H1 (cell line): ENCODE data around the gene PLS3. TPM values are rescaled to one million over a fixed set of nuclear protein-coding genes. Genes with fewer than 3 reads are reported as not detected.

ENCODE experiments used
- CTCF ChIA-PET: fragments of 300-600 bp; sonication (Branson Sonifier 250); formaldehyde crosslinking; loops from one replicate; lab custom pipeline; 2021; ENCODE audit not compliant: partially characterized antibody; lab: Charles Lee
- POLR2A ChIA-PET: fragments of 300-600 bp; sonication (Branson Sonifier 250); formaldehyde crosslinking; loops from one replicate; lab custom pipeline; 2021; ENCODE audit warnings: inconsistent platforms; ENCODE audit not compliant: partially characterized antibody; lab: Charles Lee
- DNase-seq, 2 experiments: peaks; one replicate each; pipeline versions ENCODE4 v3.0.0 to v3.0.0-alpha.2; 2010 to 2022; ENCODE audit warnings: low spot score in 2 of 2, low read depth in 1 of 2, mixed read lengths in 1 of 2
- FAIRE-seq: peaks from 2 replicates; lab custom pipeline; 2011; peaks lifted over from hg19 to GRCh38; lab: Jason Lieb, UNC
- H2AFZ ChIP-seq: 2 replicates; pipeline ENCODE4 v1.8.1; 2012; ENCODE audit warnings: low read length, inconsistent platforms
- H2AK5ac ChIP-seq: 2 replicates; pipeline ENCODE4 v1.6.1; 2013; ENCODE audit warnings: low read depth, low read length
- H2BK120ac ChIP-seq: replicated peaks from 2 replicates; pipeline ENCODE3; 2013; ENCODE audit warnings: low read depth, low read length, inconsistent platforms
- H2BK12ac ChIP-seq: 2 replicates; pipeline ENCODE4 v1.6.1; 2013; ENCODE audit warnings: low read depth, low read length
- H2BK15ac ChIP-seq: 2 replicates; pipeline ENCODE4 v1.6.1; 2013; ENCODE audit warnings: low read length
- H2BK20ac ChIP-seq: 2 replicates; pipeline ENCODE4 v1.6.1; 2013; ENCODE audit warnings: low read length
- H2BK5ac ChIP-seq: 2 replicates; pipeline ENCODE4 v1.6.1; 2013; ENCODE audit warnings: low read depth, low read length
- H3K14ac ChIP-seq: 2 replicates; pipeline ENCODE4 v1.6.1; 2013; ENCODE audit warnings: inconsistent platforms; ENCODE audit not compliant: insufficient read length
- H3K18ac ChIP-seq: 2 replicates; pipeline ENCODE4 v1.6.1; 2013; ENCODE audit warnings: low read length; ENCODE audit errors: extremely low read depth
- H3K23ac ChIP-seq: 2 replicates; pipeline ENCODE4 v1.6.1; 2013; ENCODE audit warnings: inconsistent platforms; ENCODE audit not compliant: insufficient read length
- H3K23me2 ChIP-seq: 2 replicates; pipeline ENCODE4 v1.6.1; 2013; ENCODE audit warnings: low read depth, low read length
- H3K27ac ChIP-seq: 2 replicates; pipeline ENCODE4 v1.6.1; 2011; ENCODE audit warnings: low read depth, low read length, inconsistent platforms
- H3K27me3 ChIP-seq, 4 experiments: replicated peaks in 1 of 4; 1 replicate in 1 of 4; 2 replicates in 3 of 4; pipeline versions ENCODE4 v1.6.1 to v1.8.1; 2011 to 2013; ENCODE audit warnings: low read length in 3 of 4, mild to moderate bottlenecking in 3 of 4, inconsistent platforms in 2 of 4, mixed read lengths in 2 of 4, moderate library complexity in 1 of 4; ENCODE audit not compliant: control insufficient read depth in 3 of 4, insufficient read depth in 3 of 4; ENCODE audit errors: extremely low read depth in 1 of 4
- H3K36me3 ChIP-seq, 4 experiments: 2 replicates each; pipeline versions ENCODE4 v1.6.1 to v1.8.1; 2011 to 2013; ENCODE audit warnings: mild to moderate bottlenecking in 4 of 4, low read length in 3 of 4, moderate library complexity in 2 of 4, control low read depth in 1 of 4, inconsistent platforms in 1 of 4; ENCODE audit not compliant: insufficient read depth in 4 of 4, control insufficient read depth in 2 of 4
- H3K4ac ChIP-seq: replicated peaks from 2 replicates; pipeline ENCODE3; 2013; ENCODE audit warnings: low read length, low read depth, mixed read lengths, inconsistent platforms; ENCODE audit not compliant: insufficient read length
- H3K4me1 ChIP-seq, 4 experiments: replicated peaks in 1 of 4; 1 replicate in 1 of 4; 2 replicates in 3 of 4; pipeline versions ENCODE4 v1.6.1 to v1.8.1; 2011 to 2013; ENCODE audit warnings: low read length in 3 of 4, inconsistent platforms in 2 of 4, mixed read lengths in 1 of 4; ENCODE audit not compliant: insufficient read depth in 4 of 4, control insufficient read depth in 3 of 4
- H3K4me2 ChIP-seq, 2 experiments: 2 replicates each; pipeline versions ENCODE4 v1.6.1 to v1.8.1; 2011 to 2013; ENCODE audit warnings: low read depth in 2 of 2, low read length in 2 of 2, control low read depth in 1 of 2, inconsistent platforms in 1 of 2, mild to moderate bottlenecking in 1 of 2; ENCODE audit not compliant: insufficient read depth in 1 of 2
- H3K4me3 ChIP-seq, 4 experiments: fragments of 200-600, 300-600 bp in 1 of 4; sonication (generic), shearing (Covaris generic), sonication (Bioruptor Twin) in 1 of 4; 2 replicates each; pipeline versions ENCODE4 v1.5.1 to v1.8.1; 2011 to 2016; ENCODE audit warnings: low read length in 4 of 4, low read depth in 3 of 4, control low read depth in 2 of 4, inconsistent platforms in 2 of 4, mild to moderate bottlenecking in 2 of 4, mixed read lengths in 1 of 4, moderate library complexity in 1 of 4; ENCODE audit not compliant: insufficient read depth in 2 of 4; ENCODE audit errors: extremely low read depth in 1 of 4
- H3K56ac ChIP-seq: replicated peaks from 2 replicates; pipeline ENCODE3; 2013; ENCODE audit warnings: low read depth, mild to moderate bottlenecking, mixed read lengths, low read length, inconsistent platforms; ENCODE audit not compliant: insufficient read length
- H3K79me1 ChIP-seq: 2 replicates; pipeline ENCODE4 v1.6.1; 2013; ENCODE audit warnings: low read depth, low read length, control low read depth
- H3K79me2 ChIP-seq, 2 experiments: 2 replicates each; pipeline versions ENCODE4 v1.6.1 to v1.8.1; 2012 to 2013; ENCODE audit warnings: low read length in 2 of 2, mild to moderate bottlenecking in 2 of 2, inconsistent platforms in 1 of 2; ENCODE audit not compliant: insufficient read depth in 2 of 2, control insufficient read depth in 1 of 2
- H3K9ac ChIP-seq, 4 experiments: replicated peaks in 1 of 4; 1 replicate in 1 of 4; 2 replicates in 3 of 4; pipeline versions ENCODE4 v1.6.1 to v1.8.1; 2011 to 2013; ENCODE audit warnings: low read depth in 3 of 4, low read length in 3 of 4, control low read depth in 2 of 4, mild to moderate bottlenecking in 2 of 4, moderate library complexity in 2 of 4, inconsistent platforms in 1 of 4; ENCODE audit errors: extremely low read depth in 1 of 4
- H3K9me3 ChIP-seq, 2 experiments: 2 replicates each; pipeline versions ENCODE4 v1.6.1 to v1.8.1; 2012 to 2013; ENCODE audit warnings: mild to moderate bottlenecking in 2 of 2, moderate library complexity in 2 of 2, control low read depth in 1 of 2, inconsistent platforms in 1 of 2, low read depth in 1 of 2, low read length in 1 of 2, mixed read lengths in 1 of 2; ENCODE audit not compliant: insufficient read depth in 2 of 2
- H4K20me1 ChIP-seq, 2 experiments: replicated peaks in 1 of 2; 2 replicates each; pipeline versions ENCODE3 to v1.8.1; 2011 to 2013; ENCODE audit warnings: inconsistent platforms in 2 of 2, low read length in 2 of 2, mild to moderate bottlenecking in 1 of 2; ENCODE audit not compliant: insufficient read depth in 2 of 2, control insufficient read depth in 1 of 2
- H4K5ac ChIP-seq: 2 replicates; pipeline ENCODE4 v1.6.1; 2013; ENCODE audit warnings: low read length, low read depth, mixed read lengths, inconsistent platforms; ENCODE audit not compliant: insufficient read length
- H4K8ac ChIP-seq: 2 replicates; pipeline ENCODE4 v1.8.0; 2013; ENCODE audit warnings: mild to moderate bottlenecking, moderate library complexity, low read length, inconsistent platforms; ENCODE audit not compliant: insufficient read depth; ENCODE audit errors: extremely low read depth
- H4K91ac ChIP-seq: replicated peaks from 2 replicates; pipeline ENCODE3; 2013; ENCODE audit warnings: low read length, mixed read lengths, inconsistent platforms; ENCODE audit not compliant: insufficient read length
- BACH1 ChIP-seq: IDR thresholded peaks from 2 replicates; pipeline ENCODE4 v1.6.1; 2012; ENCODE audit warnings: low read length, improper control_type of control experiment
- GTF2F1 ChIP-seq: IDR thresholded peaks from 2 replicates; pipeline ENCODE4 v1.6.1; 2012; ENCODE audit warnings: low read depth, low read length, improper control_type of control experiment, borderline replicate concordance
- JUN ChIP-seq: IDR thresholded peaks from 2 replicates; pipeline ENCODE4 v1.6.1; 2011; ENCODE audit warnings: low read depth, mild to moderate bottlenecking, improper control_type of control experiment, low read length
- JUND ChIP-seq: IDR thresholded peaks from 2 replicates; pipeline ENCODE4 v1.6.1; 2011; ENCODE audit warnings: mild to moderate bottlenecking, improper control_type of control experiment, low read length
- POLR2AphosphoS5 ChIP-seq: IDR thresholded peaks from 2 replicates; pipeline ENCODE4 v1.6.1; 2011; ENCODE audit warnings: low read depth, low read length
- RAD21 ChIP-seq, 2 experiments: IDR thresholded peaks in 1 of 2; conservative IDR thresholded peaks in 1 of 2; 2 replicates each; pipeline ENCODE4 v1.6.1; 2011; ENCODE audit warnings: low read depth in 2 of 2, low read length in 2 of 2, improper control_type of control experiment in 1 of 2, inconsistent platforms in 1 of 2, mild to moderate bottlenecking in 1 of 2, moderate library complexity in 1 of 2
- RBBP5 ChIP-seq: IDR thresholded peaks from 2 replicates; pipeline ENCODE4 v1.7.1; 2012; ENCODE audit warnings: low read depth, mild to moderate bottlenecking, inconsistent platforms, low read length, moderate library complexity, borderline replicate concordance
- RXRA ChIP-seq: IDR thresholded peaks from 2 replicates; pipeline ENCODE4 v1.6.1; 2011; ENCODE audit warnings: low read depth, mild to moderate bottlenecking, low read length, moderate library complexity; ENCODE audit not compliant: insufficient read depth
- SIX5 ChIP-seq: IDR thresholded peaks from 2 replicates; pipeline ENCODE4 v1.6.1; 2011; ENCODE audit warnings: mild to moderate bottlenecking, low read depth, low read length
- SP1 ChIP-seq: IDR thresholded peaks from 2 replicates; pipeline ENCODE4 v1.6.1; 2011; ENCODE audit warnings: low read depth, low read length
- ZNF274 ChIP-seq: IDR thresholded peaks from 2 replicates; pipeline ENCODE4 v1.7.0; 2012; ENCODE audit warnings: low read length, borderline replicate concordance; ENCODE audit errors: extremely low read depth
- WGBS, 2 experiments: shearing (Covaris generic) in 1 of 2; methylation state at CpG; one replicate each; pipeline versions ENCODE4 v1.1.6 to v1.1.7; 2013 to 2015; ENCODE audit warnings: low lambda C conversion rate in 2 of 2, mixed read lengths in 2 of 2, inconsistent platforms in 1 of 2, low coverage in 1 of 2, missing lambda C conversion rate in 1 of 2; ENCODE audit not compliant: insufficient replicate concordance in 2 of 2, insufficient coverage in 1 of 2, insufficient read length in 1 of 2; ENCODE audit errors: extremely low coverage in 1 of 2, missing lambda C conversion rate in 1 of 2; 5-methylcytosine and 5-hydroxymethylcytosine counted together
- polyA plus RNA-seq, 7 experiments: library from polyadenylated mRNA; depleted of rRNA in 3 of 7; stranded (reverse) in 5 of 7; unstranded in 2 of 7; fragments of >200 nt in 5 of 7; fragments of 200-250 nt in 2 of 7; gene quantifications; 1 replicate in 5 of 7; 2 replicates in 1 of 7; 4 replicates in 1 of 7; pipeline versions ENCODE4 v1.2.1 to v1.2.3, GENCODE V29; 2011 to 2013; ENCODE audit warnings: missing spikeins in 2 of 7, mixed read lengths in 2 of 7
- total RNA-seq: library from RNA; stranded (reverse); fragmentation: NEBNext Ultra II Directional; extraction: Animal tissue kit (Norgen Biotek cat#: 25700); gene quantifications from 2 replicates; pipeline ENCODE4 v1.2.1, GENCODE V29; 2021
- TF ChIP-seq, protein P1 (sequence below): IDR thresholded peaks from 2 replicates; pipeline ENCODE4 v1.6.1; 2012; ENCODE audit warnings: low read length, inconsistent platforms

The PLS3 gene
- total and polyA plus RNA-seq, 2 of the 8 experiments (the other 6 are each of a cell fraction or from before 2014, with no cell fraction given) = 107 to 185 TPM

DNA sequence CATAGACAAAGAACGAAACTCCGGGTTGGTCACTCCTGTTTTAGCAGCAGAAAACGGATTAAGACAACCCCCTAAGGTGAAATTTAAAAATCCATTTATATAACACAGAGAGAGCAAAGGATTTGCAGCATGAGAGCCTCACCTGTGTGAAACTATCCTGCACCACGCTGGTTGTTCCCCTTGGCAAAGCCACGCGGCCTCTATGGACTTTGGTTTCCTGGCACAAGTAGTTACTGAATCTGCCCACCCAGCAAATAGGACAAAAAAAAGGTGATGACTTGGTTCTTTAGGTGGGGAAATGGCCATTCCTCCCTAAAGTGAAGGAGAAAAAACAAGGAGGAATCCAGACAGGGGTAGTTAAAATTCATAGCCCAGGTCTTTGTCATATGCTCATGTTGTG, 133.1 kb downstream of the PLS3 start:
- Histone ChIP-seq H3K18ac (peak overlapping the region; percentile 65), H3K27ac (peak overlapping the region; percentile 61), H3K36me3 (no peaks in the 10 kb centered on the region), H3K14ac (no peak overlapping the region), H3K4ac (peak overlapping the region; percentile 92), H3K4me1 (peaks cover 0 to 29% (median 11%) of the 10 kb centered on the region in 4 experiments; a peak in 5 of 7 replicates), H2BK12ac (peak overlapping the region; percentile 46; the same call in 1 of the 2 replicates), H3K9ac (no peak overlapping the region; a peak in 1 of 7 replicates), H2BK20ac (peak overlapping the region; percentile 97; the same call in 1 of the 2 replicates), H4K8ac (no peak overlapping the region), H3K9me3 (no peaks in the 10 kb centered on the region), H3K23ac (no peak overlapping the region), H4K20me1 (no peaks in the 10 kb centered on the region), H3K56ac (peak overlapping the region; percentile 52), H2BK120ac (peak overlapping the region; percentile 13), H3K23me2 (no peaks in the 10 kb centered on the region), H3K79me1 (no peaks in the 10 kb centered on the region), H2BK15ac (no peak overlapping the region), H3K79me2 (no peaks in the 10 kb centered on the region), H2AK5ac (no peak overlapping the region; the same call in 1 of the 2 replicates), H4K91ac (peak overlapping the region; percentile 81), H3K27me3 (no peaks in the 10 kb centered on the region), H4K5ac (peak overlapping the region; percentile 38), H2AFZ (no peak overlapping the region), H2BK5ac (peak overlapping the region; percentile 89; the same call in 1 of the 2 replicates), H3K4me2 (peak overlapping the region; percentile 14 to 24; a peak in 2 of 4 replicates), H3K4me3 (no peak overlapping the region)
- 6% methylated on average over 3 of the region's 6 CpGs; no CpG with 5 or more reads in 1 of the 2 experiments for WGBS, 2 experiments
- ChIA-PET POLR2A (interaction anchor here (0.8 to 1.2 kb wide), 3 partner anchors 17 to 68 kb away, joined by 5 read pairs; no protein-coding TSS in a partner anchor), CTCF (interaction anchor here (1.2 to 1.7 kb wide), 3 partner anchors 42 to 363 kb away, joined by 3 to 4 read pairs (median 3); no protein-coding TSS in a partner anchor)
- DNase-seq = no peak
- FAIRE-seq = no peak
- no peak for TF ChIP-seq GTF2F1
- no peak for TF ChIP-seq ZNF274
- no peak for TF ChIP-seq RXRA
- no peak for TF ChIP-seq RBBP5
- TF ChIP-seq JUN = no peak
- no peak for TF ChIP-seq RAD21 (IDR thresholded peaks at IDR 0.05 in 1 of 2, conservative IDR thresholded peaks at IDR 0.05 in 1 of 2; ENCODE audit: low read depth in 2 of 2, low read length in 2 of 2)
- TF ChIP-seq POLR2AphosphoS5 = no peak
- no peak for TF ChIP-seq BACH1
- TF ChIP-seq, protein P1, sequence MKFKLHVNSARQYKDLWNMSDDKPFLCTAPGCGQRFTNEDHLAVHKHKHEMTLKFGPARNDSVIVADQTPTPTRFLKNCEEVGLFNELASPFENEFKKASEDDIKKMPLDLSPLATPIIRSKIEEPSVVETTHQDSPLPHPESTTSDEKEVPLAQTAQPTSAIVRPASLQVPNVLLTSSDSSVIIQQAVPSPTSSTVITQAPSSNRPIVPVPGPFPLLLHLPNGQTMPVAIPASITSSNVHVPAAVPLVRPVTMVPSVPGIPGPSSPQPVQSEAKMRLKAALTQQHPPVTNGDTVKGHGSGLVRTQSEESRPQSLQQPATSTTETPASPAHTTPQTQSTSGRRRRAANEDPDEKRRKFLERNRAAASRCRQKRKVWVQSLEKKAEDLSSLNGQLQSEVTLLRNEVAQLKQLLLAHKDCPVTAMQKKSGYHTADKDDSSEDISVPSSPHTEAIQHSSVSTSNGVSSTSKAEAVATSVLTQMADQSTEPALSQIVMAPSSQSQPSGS = no peak
- no peak for TF ChIP-seq JUND
- no peak for TF ChIP-seq SP1
- TF ChIP-seq SIX5 = no peak
